IMR-90 (cell line): Measurements from ENCODE around the gene SERPINA10. TPM values are rescaled to one million over a fixed set of nuclear protein-coding genes. Genes with fewer than 3 reads are reported as not detected.

Source experiments
- ATAC-seq: fragments of 200-7000 bp; cut with Tn5 transposase; 2 replicates; pipeline ENCODE4 v1.9.1; 2020; ENCODE audit warnings: low read depth, mild to moderate bottlenecking, moderate library complexity
- BruUV-seq: library from RNA; stranded (reverse); fragments of 400-500 nt; replicated peaks from 2 replicates; lab custom pipeline; 2021; lab: Mats Ljungman, UMichigan
- CTCF ChIA-PET: fragments of 300-600 bp; formaldehyde crosslinking; extraction: SDS; loops from one replicate; lab custom pipeline; 2021; ENCODE audit warnings: antibody characterized with exemption; lab: Yijun Ruan, JAX
- POLR2A ChIA-PET: fragments of 300-600 bp; sonication (Branson Sonifier 250); formaldehyde crosslinking; loops from one replicate; lab custom pipeline; 2022; ENCODE audit warnings: antibody characterized with exemption; ENCODE audit not compliant: unreplicated experiment; lab: Charles Lee
- DNase-seq: peaks from one replicate; pipeline ENCODE4 v3.0.0; 2013
- H2AFZ ChIP-seq: replicated peaks from 2 replicates; pipeline ENCODE3; 2013; ENCODE audit warnings: low read length, mild to moderate bottlenecking; ENCODE audit not compliant: poor library complexity
- H2AK5ac ChIP-seq: 2 replicates; pipeline ENCODE4 v1.6.1; 2013; ENCODE audit warnings: low read depth, low read length, inconsistent platforms
- H2AK9ac ChIP-seq: replicated peaks from 2 replicates; pipeline ENCODE3; 2013; ENCODE audit warnings: mild to moderate bottlenecking, low read depth, low read length, moderate library complexity; ENCODE audit not compliant: poor library complexity
- H2BK120ac ChIP-seq: 2 replicates; pipeline ENCODE4 v1.6.1; 2013; ENCODE audit warnings: low read depth, low read length, inconsistent platforms
- H2BK15ac ChIP-seq: 3 replicates; pipeline ENCODE4 v1.6.1; 2013; ENCODE audit warnings: low read depth, low read length, inconsistent platforms
- H2BK20ac ChIP-seq: 2 replicates; pipeline ENCODE4 v1.6.1; 2013; ENCODE audit warnings: low read depth, mild to moderate bottlenecking, inconsistent platforms, low read length, moderate library complexity
- H2BK5ac ChIP-seq: 2 replicates; pipeline ENCODE4 v1.6.1; 2013; ENCODE audit warnings: mild to moderate bottlenecking, low read depth, low read length, inconsistent platforms; ENCODE audit not compliant: poor library complexity, severe bottlenecking
- H3K14ac ChIP-seq: replicated peaks from 2 replicates; pipeline ENCODE4 v1.6.1; 2013; ENCODE audit warnings: low read depth, low read length, inconsistent platforms
- H3K18ac ChIP-seq: 2 replicates; pipeline ENCODE4 v1.6.1; 2013; ENCODE audit warnings: low read depth, low read length, control low read depth
- H3K23ac ChIP-seq: 2 replicates; pipeline ENCODE4 v1.6.1; 2013; ENCODE audit warnings: low read depth, low read length, inconsistent platforms
- H3K27ac ChIP-seq: 2 replicates; pipeline ENCODE4 v1.5.1; 2013; ENCODE audit warnings: mild to moderate bottlenecking, control low read depth, low read length; ENCODE audit not compliant: insufficient read depth
- H3K27me3 ChIP-seq: 2 replicates; pipeline ENCODE4 v1.6.1; 2013; ENCODE audit warnings: low read length; ENCODE audit not compliant: control insufficient read depth, insufficient read depth
- H3K36me3 ChIP-seq: 2 replicates; pipeline ENCODE4 v1.6.1; 2013; ENCODE audit warnings: low read length, mixed read lengths; ENCODE audit not compliant: control insufficient read depth, insufficient read depth
- H3K4ac ChIP-seq: 2 replicates; pipeline ENCODE4 v1.6.1; 2013; ENCODE audit warnings: low read depth, low read length, inconsistent platforms
- H3K4me1 ChIP-seq: 2 replicates; pipeline ENCODE4 v1.6.1; 2013; ENCODE audit warnings: low read length, mixed read lengths; ENCODE audit not compliant: control insufficient read depth, insufficient read depth
- H3K4me2 ChIP-seq: 2 replicates; pipeline ENCODE4 v1.6.1; 2013; ENCODE audit warnings: low read depth, mild to moderate bottlenecking, control low read depth, low read length, moderate library complexity
- H3K4me3 ChIP-seq: 2 replicates; pipeline ENCODE4 v1.5.1; 2013; ENCODE audit warnings: low read depth, mild to moderate bottlenecking, control low read depth, low read length, moderate library complexity; ENCODE audit not compliant: insufficient read depth
- H3K56ac ChIP-seq: 2 replicates; pipeline ENCODE4 v1.6.1; 2013; ENCODE audit warnings: low read length, inconsistent platforms; ENCODE audit not compliant: insufficient read depth; ENCODE audit errors: extremely low read depth
- H3K79me1 ChIP-seq, 2 experiments: 2 replicates each; pipeline ENCODE4 v1.6.1; 2013; ENCODE audit warnings: low read length in 2 of 2, inconsistent platforms in 1 of 2, low read depth in 1 of 2
- H3K9ac ChIP-seq: 2 replicates; pipeline ENCODE4 v1.6.1; 2013; ENCODE audit warnings: low read depth, low read length, control low read depth
- H3K9me1 ChIP-seq: 2 replicates; pipeline ENCODE4 v1.6.1; 2013; ENCODE audit warnings: low read length, inconsistent platforms; ENCODE audit not compliant: insufficient read depth
- H3K9me3 ChIP-seq: 2 replicates; pipeline ENCODE4 v1.6.1; 2013; ENCODE audit warnings: low read length; ENCODE audit not compliant: control insufficient read depth, insufficient read depth
- H4K20me1 ChIP-seq: 2 replicates; pipeline ENCODE4 v1.6.1; 2013; ENCODE audit warnings: low read length, inconsistent platforms; ENCODE audit not compliant: insufficient read depth
- H4K5ac ChIP-seq: 2 replicates; pipeline ENCODE4 v1.6.1; 2013; ENCODE audit warnings: mild to moderate bottlenecking, low read depth, low read length, control low read depth
- H4K8ac ChIP-seq, 2 experiments: 2 replicates each; pipeline ENCODE4 v1.6.1; 2013; ENCODE audit warnings: low read depth in 2 of 2, low read length in 2 of 2, control low read depth in 1 of 2, inconsistent platforms in 1 of 2
- H4K91ac ChIP-seq: 2 replicates; pipeline ENCODE4 v1.6.1; 2013; ENCODE audit warnings: low read depth, low read length, inconsistent platforms; ENCODE audit not compliant: insufficient read depth
- FOS ChIP-seq: fragments of 150-350 bp; IDR thresholded peaks from 2 replicates; pipeline ENCODE4 v1.6.1; 2016; ENCODE audit warnings: low read depth, low read length
- MAFK ChIP-seq: IDR thresholded peaks from 2 replicates; pipeline ENCODE4 v1.6.1; 2012; ENCODE audit warnings: low read depth, low read length, improper control_type of control experiment
- MAZ ChIP-seq: IDR thresholded peaks from 2 replicates; pipeline ENCODE4 v1.6.1; 2012; ENCODE audit warnings: low read depth, mild to moderate bottlenecking, low read length, improper control_type of control experiment, moderate library complexity, borderline replicate concordance
- MXI1 ChIP-seq: IDR thresholded peaks from 2 replicates; pipeline ENCODE4 v1.6.1; 2012; ENCODE audit warnings: low read depth, mild to moderate bottlenecking, low read length, moderate library complexity, borderline replicate concordance
- WGBS, 2 experiments: methylation state at CpG; one replicate each; pipeline versions ENCODE4 v1.1.5 to v1.1.7; 2013; ENCODE audit warnings: missing lambda C conversion rate in 2 of 2; ENCODE audit not compliant: insufficient read length in 1 of 2; ENCODE audit errors: extremely low coverage in 2 of 2; 5-methylcytosine and 5-hydroxymethylcytosine counted together
- dilution Hi-C: fragments of 300-500 bp; cut with HindIII; formaldehyde crosslinking; loops from one replicate; pipeline ENCODE4 v1.14.3; 2018; ENCODE audit warnings: low sequenced_read_pairs; ENCODE audit not compliant: unreplicated experiment
- in situ Hi-C: fragments of 300-500 bp; cut with MboI; formaldehyde crosslinking; loops from 3 replicates; pipeline ENCODE4 v1.14.3; 2019; ENCODE audit warnings: low sequenced_read_pairs, inconsistent platforms, mixed read lengths
- intact Hi-C: fragments of 100-400 bp; cut with micrococcal nuclease; formaldehyde crosslinking; loops from 2 replicates; pipeline ENCODE4 v1.10.0; 2022
- polyA plus RNA-seq, 3 experiments: library from polyadenylated mRNA; depleted of rRNA; stranded (reverse); fragments of >200 nt; gene quantifications; 2 replicates each; pipeline ENCODE4 v1.2.3, GENCODE V29; 2012; ENCODE audit warnings: low replicate concordance in 1 of 3
- total RNA-seq: library from RNA; depleted of rRNA; stranded (reverse); fragments of >200 nt; gene quantifications from 2 replicates; pipeline ENCODE4 v1.2.3, GENCODE V29; 2012
- TF ChIP-seq, protein P1 (sequence below): conservative IDR thresholded peaks from 2 replicates; pipeline ENCODE4 v1.5.1; 2012; ENCODE audit warnings: mild to moderate bottlenecking, low read depth, low read length, improper control_type of control experiment

The SERPINA10 gene
- total and polyA plus RNA-seq, 2 of the 4 experiments (the other 2 are of a cell fraction) = not detected

DNA sequence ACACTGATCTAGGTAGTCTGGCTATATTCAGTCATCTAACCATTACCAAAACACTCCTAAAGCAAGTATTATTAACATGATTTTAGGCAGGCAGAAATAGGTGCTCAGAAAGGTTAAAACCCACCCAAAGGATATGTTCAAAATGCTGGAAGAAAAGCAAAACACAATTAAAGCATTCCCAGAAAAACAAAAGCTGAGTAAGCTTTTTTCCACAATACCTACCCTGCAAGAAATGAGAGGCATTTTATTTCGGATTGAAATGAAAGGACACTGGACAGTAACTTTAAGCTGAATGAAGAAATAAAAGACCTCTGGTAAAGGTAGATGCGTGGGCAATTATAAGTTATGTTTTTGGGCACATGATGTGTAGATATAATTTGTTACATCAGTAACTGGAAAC is 21.8 kb upstream of the SERPINA10 start:
- WGBS, 2 experiments = no CpG with 5 or more reads among the region's 2 CpGs
- ChIA-PET CTCF (interaction anchor here (1.5 kb wide), 1 partner anchor 12 kb away, joined by 4 read pairs; no protein-coding TSS in a partner anchor), POLR2A (no interaction called here)
- no peak overlapping the region for H2AK5ac ChIP-seq
- H2BK15ac ChIP-seq = no peak overlapping the region
- H4K5ac ChIP-seq = no peak overlapping the region
- no peak for ATAC-seq
- H2BK20ac ChIP-seq = no peak overlapping the region
- no peak overlapping the region for H3K4me3 ChIP-seq
- no peak overlapping the region for H3K23ac ChIP-seq
- in situ Hi-C loops = no loop called here
- H3K4me1 ChIP-seq = no peaks in the 10 kb centered on the region
- no peaks in the 10 kb centered on the region; the same call in 1 of the 2 replicates for H3K9me3 ChIP-seq
- H3K36me3 ChIP-seq = no peaks in the 10 kb centered on the region
- no peak overlapping the region for H2AK9ac ChIP-seq
- no peaks in the 10 kb centered on the region for H3K79me1 ChIP-seq
- no peak overlapping the region for H4K91ac ChIP-seq
- no peaks in the 10 kb centered on the region for H3K27me3 ChIP-seq
- H3K18ac ChIP-seq = no peak overlapping the region
- BruUV-seq = no TSS peak
- no peak overlapping the region for H2BK5ac ChIP-seq
- H3K4me2 ChIP-seq = no peak overlapping the region
- H3K27ac ChIP-seq = no peak overlapping the region
- H2BK120ac ChIP-seq = no peak overlapping the region
- H3K14ac ChIP-seq = no peak overlapping the region
- no peak overlapping the region for H3K4ac ChIP-seq
- TF ChIP-seq MAFK (peak; percentile 62; the same call in 1 of the 2 replicates), FOS (no peak), MXI1 (no peak), MAZ (no peak)
- TF ChIP-seq, protein P1, sequence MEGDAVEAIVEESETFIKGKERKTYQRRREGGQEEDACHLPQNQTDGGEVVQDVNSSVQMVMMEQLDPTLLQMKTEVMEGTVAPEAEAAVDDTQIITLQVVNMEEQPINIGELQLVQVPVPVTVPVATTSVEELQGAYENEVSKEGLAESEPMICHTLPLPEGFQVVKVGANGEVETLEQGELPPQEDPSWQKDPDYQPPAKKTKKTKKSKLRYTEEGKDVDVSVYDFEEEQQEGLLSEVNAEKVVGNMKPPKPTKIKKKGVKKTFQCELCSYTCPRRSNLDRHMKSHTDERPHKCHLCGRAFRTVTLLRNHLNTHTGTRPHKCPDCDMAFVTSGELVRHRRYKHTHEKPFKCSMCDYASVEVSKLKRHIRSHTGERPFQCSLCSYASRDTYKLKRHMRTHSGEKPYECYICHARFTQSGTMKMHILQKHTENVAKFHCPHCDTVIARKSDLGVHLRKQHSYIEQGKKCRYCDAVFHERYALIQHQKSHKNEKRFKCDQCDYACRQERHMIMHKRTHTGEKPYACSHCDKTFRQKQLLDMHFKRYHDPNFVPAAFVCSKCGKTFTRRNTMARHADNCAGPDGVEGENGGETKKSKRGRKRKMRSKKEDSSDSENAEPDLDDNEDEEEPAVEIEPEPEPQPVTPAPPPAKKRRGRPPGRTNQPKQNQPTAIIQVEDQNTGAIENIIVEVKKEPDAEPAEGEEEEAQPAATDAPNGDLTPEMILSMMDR = no peak
- H3K9me1 ChIP-seq = no peaks in the 10 kb centered on the region
- dilution Hi-C loops = no loop called here
- intact Hi-C loops = no loop called here
- no peak overlapping the region for H3K9ac ChIP-seq
- no peaks in the 10 kb centered on the region for H4K20me1 ChIP-seq
- no peak overlapping the region for H4K8ac ChIP-seq
- no peak for DNase-seq
- H3K56ac ChIP-seq = no peak overlapping the region
- H2AFZ ChIP-seq = no peak overlapping the region
